Vagina (tissue), 2 donors: ENCODE measurements around the gene ANKRD44.

ENCODE experiments used
- POLR2A ChIP-seq, 2 donors: fragments of 450-650 bp; IDR thresholded peaks; one replicate each; pipeline ENCODE4 v1.6.1; 2017; ENCODE audit warnings: antibody characterized with exemption in 2 of 2, mild to moderate bottlenecking in 2 of 2, moderate library complexity in 2 of 2
- POLR2AphosphoS5 ChIP-seq, 2 donors: sonication (generic); formaldehyde crosslinking; IDR thresholded peaks; one replicate each; pipeline ENCODE4 v1.9.0; 2017; ENCODE audit warnings: antibody characterized with exemption in 2 of 2, mild to moderate bottlenecking in 2 of 2, low read depth in 1 of 2; ENCODE audit not compliant: insufficient read depth in 1 of 2
- TF ChIP-seq, protein P1 (sequence below), 3 experiments: fragments of 450-650 bp in 2 of 3; fragments of 200-600 bp in 1 of 3; sonication (generic) in 1 of 3; IDR thresholded peaks; one replicate each; pipeline ENCODE4 v1.5.1; 2017 to 2019; ENCODE audit warnings: antibody characterized with exemption in 3 of 3, mild to moderate bottlenecking in 2 of 3, moderate library complexity in 2 of 3

DNA sequence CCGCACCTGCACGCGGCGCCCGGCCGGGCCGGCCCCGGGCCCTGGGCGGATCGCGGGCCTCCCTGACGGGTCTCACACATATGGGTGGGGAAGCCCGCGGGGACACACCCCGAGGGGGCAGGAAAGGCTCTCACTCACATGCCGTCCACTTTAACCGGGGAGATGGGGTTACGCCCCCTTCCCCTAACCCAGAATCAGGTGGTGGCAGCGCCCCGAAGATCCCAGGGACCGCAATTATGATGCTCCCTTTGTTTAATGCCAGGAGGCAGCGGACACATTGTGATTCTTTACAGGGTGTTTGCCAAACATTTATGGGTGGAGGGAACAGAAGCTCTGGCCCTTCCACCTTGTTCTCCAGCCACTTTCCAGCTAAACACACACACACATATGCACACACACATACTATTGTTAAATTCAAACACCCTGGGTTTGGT, 424 bp upstream of the ANKRD44 start:
- TF ChIP-seq, protein P1, sequence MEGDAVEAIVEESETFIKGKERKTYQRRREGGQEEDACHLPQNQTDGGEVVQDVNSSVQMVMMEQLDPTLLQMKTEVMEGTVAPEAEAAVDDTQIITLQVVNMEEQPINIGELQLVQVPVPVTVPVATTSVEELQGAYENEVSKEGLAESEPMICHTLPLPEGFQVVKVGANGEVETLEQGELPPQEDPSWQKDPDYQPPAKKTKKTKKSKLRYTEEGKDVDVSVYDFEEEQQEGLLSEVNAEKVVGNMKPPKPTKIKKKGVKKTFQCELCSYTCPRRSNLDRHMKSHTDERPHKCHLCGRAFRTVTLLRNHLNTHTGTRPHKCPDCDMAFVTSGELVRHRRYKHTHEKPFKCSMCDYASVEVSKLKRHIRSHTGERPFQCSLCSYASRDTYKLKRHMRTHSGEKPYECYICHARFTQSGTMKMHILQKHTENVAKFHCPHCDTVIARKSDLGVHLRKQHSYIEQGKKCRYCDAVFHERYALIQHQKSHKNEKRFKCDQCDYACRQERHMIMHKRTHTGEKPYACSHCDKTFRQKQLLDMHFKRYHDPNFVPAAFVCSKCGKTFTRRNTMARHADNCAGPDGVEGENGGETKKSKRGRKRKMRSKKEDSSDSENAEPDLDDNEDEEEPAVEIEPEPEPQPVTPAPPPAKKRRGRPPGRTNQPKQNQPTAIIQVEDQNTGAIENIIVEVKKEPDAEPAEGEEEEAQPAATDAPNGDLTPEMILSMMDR (IDR thresholded peaks at IDR 0.05): no peak
- TF ChIP-seq POLR2A (IDR thresholded peaks at IDR 0.05): no peak
- no peak for TF ChIP-seq POLR2AphosphoS5 (IDR thresholded peaks at IDR 0.05; ENCODE audit: insufficient read depth in 1 of 2, low read depth in 1 of 2)
